DLD1 (cell line): Measurements from ENCODE around the gene HOXA10.

Experiments used
- in situ Hi-C: cut with HindIII; loops from 2 replicates; pipeline ENCODE4 v1.10.0; 2017; ENCODE audit warnings: low sequenced_read_pairs

The HOXA10 gene

GRCh38 chr7:27204851-27205322 is 30.8 kb upstream of the HOXA10 start:
- in situ Hi-C loops, result loop anchor here (25.0 kb wide), 3 partner anchors 332 to 807 kb away; no protein-coding TSS in a partner anchor

GRCh38 chr7:27203964-27204594 is 30.0 kb upstream of the HOXA10 start:
- in situ Hi-C loops, result loop anchor here (25.0 kb wide), 3 partner anchors 333 to 808 kb away; no protein-coding TSS in a partner anchor

- in situ Hi-C loops, result loop anchor here (25.0 kb wide), 3 partner anchors 334 to 809 kb away; no protein-coding TSS in a partner anchor
Measured at GRCh38 chr7:27203365-27203953, 29.3 kb upstream of the HOXA10 start.

GRCh38 chr7:27202862-27203134 is 28.7 kb upstream of the HOXA10 start:
- in situ Hi-C loops, result loop anchor here (25.0 kb wide), 3 partner anchors 335 to 810 kb away; no protein-coding TSS in a partner anchor

- in situ Hi-C loops, result loop anchor here (25.0 kb wide), 3 partner anchors 335 to 810 kb away; no protein-coding TSS in a partner anchor
Measured at GRCh38 chr7:27202018-27202861, 28.1 kb upstream of the HOXA10 start.

- in situ Hi-C loops, result loop anchor here (25.0 kb wide), 3 partner anchors 336 to 811 kb away; no protein-coding TSS in a partner anchor
Measured at GRCh38 chr7:27201580-27202017, 27.5 kb upstream of the HOXA10 start.

- in situ Hi-C loops, result loop anchor here (25.0 kb wide), 3 partner anchors 336 to 811 kb away; no protein-coding TSS in a partner anchor
Measured at GRCh38 chr7:27200761-27201579, 26.9 kb upstream of the HOXA10 start.

- in situ Hi-C loops, result loop anchor here (25.0 kb wide), 3 partner anchors 337 to 812 kb away; no protein-coding TSS in a partner anchor
Measured at GRCh38 chr7:27199849-27200760, 26.0 kb upstream of the HOXA10 start, which contains the start of gene HOXA13. HOXA13 (minus strand) TSS chr7:27200091; CDS start chr7:27200077, 14 bp downstream.

- in situ Hi-C loops, result no loop called here
Measured at GRCh38 chr7:27198871-27199801, 25.0 kb upstream of the HOXA10 start.

- in situ Hi-C loops, result no loop called here
Measured at GRCh38 chr7:27198138-27198841, 24.2 kb upstream of the HOXA10 start.

GRCh38 chr7:27197137-27198042 is 23.3 kb upstream of the HOXA10 start:
- in situ Hi-C loops, result no loop called here

GRCh38 chr7:27196287-27196767 is 22.2 kb upstream of the HOXA10 start:
- in situ Hi-C loops, result no loop called here

GRCh38 chr7:27194686-27195379 is 20.7 kb upstream of the HOXA10 start:
- in situ Hi-C loops, result no loop called here

GRCh38 chr7:27194002-27194352 is 19.9 kb upstream of the HOXA10 start:
- in situ Hi-C loops, result no loop called here

- in situ Hi-C loops, result no loop called here
Measured at GRCh38 chr7:27193335-27194001, 19.3 kb upstream of the HOXA10 start.
